HPDE6-E6E7 (cell line): ENCODE results near the gene STAC3.
A peak's percentile ranks its signal among the peaks of the same experiment; 100 is the strongest.

Experiments
- DNase-seq: peaks from one replicate; pipeline ENCODE4 v3.0.0; 2011; ENCODE audit warnings: missing footprints; ENCODE audit errors: extremely low spot score

The STAC3 gene

GRCh38 chr12:57223191-57224165, 27.5 kb downstream of the STAC3 start:
- no peak for DNase-seq

DNA sequence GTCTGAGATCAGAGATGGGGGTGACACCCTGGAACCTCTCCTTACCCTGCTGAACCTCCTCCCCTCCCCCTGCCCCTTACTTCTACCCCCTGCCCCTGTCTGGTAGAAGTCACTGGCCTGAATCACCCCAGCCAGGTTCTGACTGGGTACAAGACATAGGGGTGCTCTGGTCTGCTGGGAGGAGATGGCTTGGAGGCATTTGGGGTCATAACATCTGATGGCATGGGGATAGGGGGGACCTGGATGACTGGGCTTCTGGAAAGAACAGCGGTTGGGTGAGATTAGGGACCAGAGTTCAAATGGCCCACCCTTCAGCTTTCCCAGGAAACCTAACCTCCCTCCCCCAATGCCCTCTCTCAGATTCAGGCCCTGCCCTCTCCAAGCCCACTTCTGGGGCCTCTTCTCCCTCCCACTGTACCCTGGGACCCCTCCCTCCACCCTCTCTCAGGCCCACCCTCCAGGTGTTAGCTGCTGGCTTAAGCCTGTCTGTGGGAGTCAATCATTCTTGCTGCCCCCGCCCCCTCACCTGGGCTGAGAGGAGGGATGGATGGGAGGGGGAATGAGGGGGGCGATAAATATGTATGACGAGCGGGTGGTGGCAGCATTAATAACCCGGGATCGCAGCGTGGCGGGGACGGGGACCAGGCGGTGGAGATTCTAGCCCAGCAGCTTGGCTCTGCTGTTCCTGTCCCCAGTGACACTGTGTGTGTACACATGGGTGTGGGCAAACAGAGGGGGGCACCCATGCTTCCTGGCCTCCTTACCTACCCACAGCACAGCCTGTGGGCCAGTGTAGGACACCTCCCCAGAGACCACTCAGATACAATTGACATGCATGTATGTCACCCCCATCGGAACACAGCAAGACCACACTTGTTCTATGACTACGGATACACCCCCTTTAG, 28.4 kb downstream of the STAC3 start:
- no peak for DNase-seq

GRCh38 chr12:57221169-57221917, 29.6 kb downstream of the STAC3 start:
- DNase-seq: no peak

DNA sequence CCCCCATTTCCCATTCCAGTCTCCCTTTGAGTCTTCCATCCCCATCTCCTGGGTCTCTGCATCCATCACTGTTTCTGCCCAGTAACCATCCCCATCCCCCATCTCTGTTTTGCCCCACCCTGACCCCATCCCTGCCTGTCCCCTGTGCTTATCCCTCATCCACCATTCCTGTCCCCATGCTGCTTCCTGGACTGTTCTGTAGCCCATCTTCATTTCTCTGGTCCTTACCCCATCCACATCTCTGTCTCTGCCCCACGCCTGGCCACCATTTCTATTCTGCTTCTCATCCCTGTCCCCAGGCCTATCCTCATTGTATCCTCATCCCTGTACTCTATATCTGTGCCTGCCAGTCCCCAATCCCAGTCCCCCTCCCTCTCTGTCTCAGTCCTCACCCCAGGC, 30.2 kb downstream of the STAC3 start:
- DNase-seq: no peak

DNA sequence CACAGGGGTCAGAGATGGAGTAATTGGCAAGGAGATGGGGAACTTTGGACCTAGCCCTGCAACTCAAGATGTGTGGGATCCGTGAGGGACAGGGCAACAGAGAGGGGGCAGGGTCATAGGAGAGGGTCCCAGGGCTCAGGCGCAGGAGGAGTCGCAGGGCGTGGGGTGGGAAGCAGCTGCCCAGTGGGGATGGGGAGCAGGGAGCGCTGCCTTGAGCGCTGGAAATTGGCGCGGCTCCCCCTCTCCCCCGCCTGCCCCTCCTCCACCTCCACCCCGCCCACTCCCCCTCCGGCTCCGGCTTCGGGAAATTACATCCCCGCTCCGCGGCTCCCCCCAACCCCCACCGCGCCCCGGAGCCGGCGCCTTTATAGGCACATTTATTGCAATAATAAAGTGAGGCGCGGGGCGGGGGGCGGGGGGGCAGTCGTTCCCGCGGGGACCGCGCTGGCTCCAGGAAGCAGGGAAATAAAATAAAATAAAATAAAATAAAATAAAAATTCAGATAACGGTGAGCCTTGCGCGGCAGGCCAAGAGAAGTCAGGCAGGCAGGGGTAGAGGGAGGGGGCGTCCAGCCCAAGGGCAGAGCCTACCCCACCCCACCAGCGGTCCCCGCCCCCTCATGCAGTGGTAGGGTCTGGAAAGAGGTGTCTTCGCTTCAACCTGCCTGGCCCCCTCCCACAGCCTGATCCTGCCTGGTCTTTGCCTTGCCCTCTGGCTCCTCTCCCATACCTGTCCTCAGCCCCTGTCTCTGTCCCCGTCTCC, 30.8 kb downstream of the STAC3 start:
- no peak for DNase-seq

DNA sequence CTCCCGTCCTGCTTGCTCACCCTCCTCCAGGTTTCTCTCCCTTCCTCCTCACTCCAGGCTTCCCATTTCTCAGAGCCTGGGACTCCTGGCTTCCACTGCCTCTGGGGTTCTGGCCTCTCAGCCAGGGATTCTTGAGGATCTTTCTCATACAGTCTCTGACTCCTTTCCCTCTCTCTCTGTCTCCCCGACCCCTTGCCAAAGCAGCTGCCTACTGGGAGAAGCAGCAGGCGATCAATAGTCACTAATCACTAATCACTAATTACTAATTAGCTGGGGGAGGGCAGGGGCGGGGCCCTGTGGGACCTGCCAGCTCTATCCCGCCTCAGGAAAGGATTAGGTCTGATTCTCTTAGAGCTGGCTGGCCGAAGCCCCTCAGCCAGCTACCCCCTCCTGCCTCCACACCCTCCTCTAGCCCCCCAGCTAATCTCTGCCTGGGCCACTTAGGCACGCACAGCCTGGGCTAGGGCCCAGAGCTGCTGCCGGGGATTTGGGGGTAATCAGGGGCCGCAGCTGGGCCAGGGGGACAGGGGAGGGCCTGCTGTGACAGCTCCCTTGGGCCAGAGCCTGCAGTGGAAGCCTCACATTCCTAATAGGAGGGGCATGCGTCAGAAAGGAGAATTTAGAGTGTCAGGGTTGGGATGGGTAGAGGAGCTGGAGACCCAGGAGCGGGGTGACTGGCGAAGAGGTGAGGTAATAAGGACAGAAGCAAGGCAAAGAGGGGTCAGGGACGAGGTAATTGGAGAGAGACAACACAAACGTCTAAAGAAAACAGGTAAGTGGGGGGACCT, 31.6 kb downstream of the STAC3 start:
- DNase-seq: no peak

DNA sequence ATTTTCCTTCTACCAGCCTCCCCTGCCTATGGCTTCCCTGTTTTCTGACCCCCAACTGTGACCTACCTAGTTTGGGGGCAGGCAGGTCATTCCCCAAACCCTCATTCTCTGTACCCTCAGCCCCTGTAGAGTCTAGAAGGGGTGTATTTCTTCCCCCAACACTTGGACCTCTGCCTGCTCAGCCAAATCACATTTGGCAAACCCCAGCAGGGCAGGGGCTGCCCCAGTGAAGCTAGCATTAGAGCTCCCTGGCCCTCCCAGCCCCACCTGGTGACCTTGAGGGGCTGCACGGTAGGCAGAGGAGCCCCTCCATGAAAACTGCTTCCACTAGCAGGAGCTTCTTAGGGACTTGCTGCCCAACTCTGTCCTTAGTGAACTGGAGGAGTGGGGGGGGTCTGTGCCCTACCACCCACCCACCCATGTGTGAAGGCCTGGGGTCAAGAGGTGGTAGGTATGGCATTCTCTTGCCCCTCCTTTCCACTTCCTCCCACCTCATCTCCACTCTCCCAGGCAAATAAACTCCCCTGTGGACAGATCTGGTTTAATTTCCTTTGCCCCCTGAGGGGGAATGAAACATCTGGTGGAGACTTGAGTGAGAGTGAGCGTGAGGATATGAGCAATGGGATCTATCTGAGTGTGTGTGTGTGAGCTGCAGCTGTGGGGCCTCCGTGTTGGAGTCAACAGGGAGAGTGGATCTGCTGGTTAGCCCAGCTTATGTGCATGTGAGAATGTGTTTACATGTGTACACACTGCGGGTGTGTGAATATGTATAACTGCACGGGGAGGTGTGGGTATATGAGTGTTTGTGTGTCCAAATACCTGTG, 32.7 kb downstream of the STAC3 start:
- no peak for DNase-seq

DNA sequence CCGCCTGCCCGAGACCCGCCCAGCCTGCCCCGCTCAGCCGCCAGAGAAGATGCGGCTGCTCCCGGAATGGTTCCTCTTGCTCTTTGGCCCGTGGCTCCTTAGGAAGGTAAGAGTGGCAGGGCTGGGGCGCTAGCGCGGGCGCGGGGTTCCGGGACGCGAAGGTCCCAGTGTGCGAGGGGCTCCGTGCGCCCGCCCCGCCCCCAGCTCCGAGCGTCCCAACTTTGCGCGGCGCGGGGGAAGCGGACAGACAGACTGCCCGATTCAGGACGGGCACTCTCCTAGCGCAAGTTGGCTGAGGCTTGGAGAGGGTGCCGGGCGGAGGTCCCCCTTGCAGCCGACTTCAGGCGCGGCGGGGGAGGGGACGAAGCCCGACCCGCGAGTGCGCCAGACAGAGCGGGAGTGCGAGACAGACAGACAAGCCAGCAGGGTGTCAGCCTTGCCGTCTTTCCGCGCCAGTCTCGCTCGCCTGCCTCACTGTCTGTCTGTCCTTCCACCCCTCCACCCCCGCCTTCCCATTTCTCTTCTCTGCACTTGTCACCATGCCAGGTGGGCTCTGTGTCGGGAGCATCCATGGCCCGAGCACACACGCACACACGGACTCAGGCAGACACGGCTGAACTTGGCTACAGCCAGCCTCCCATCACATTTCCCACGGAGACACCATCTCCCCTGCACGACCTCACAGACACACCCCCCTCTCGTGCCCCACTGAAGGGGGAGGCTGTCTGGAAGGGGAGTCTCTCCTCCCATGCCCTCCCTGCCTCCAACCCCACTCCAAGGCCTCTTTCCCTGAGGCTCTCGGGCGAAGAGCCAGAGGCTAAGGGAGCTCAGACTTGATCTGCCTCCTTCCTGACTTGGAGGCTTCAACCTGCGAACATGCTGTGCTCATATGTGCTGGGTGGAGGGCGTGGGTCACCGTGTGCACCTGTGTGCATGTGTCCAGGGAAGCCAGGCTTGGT, 33.8 kb downstream of the STAC3 start:
- no peak for DNase-seq

GRCh38 chr12:57216014-57216911, 34.7 kb downstream of the STAC3 start, which contains the start of gene NXPH4:
NXPH4 (plus strand) TSS chr12:57216794; CDS start chr12:57216970, 176 bp downstream.
- no peak for DNase-seq

- no peak for DNase-seq
Observed at GRCh38 chr12:57215668-57216013, 35.3 kb downstream of the STAC3 start.

- DNase-seq: no peak
Observed at GRCh38 chr12:57215065-57215464, 35.9 kb downstream of the STAC3 start.

DNA sequence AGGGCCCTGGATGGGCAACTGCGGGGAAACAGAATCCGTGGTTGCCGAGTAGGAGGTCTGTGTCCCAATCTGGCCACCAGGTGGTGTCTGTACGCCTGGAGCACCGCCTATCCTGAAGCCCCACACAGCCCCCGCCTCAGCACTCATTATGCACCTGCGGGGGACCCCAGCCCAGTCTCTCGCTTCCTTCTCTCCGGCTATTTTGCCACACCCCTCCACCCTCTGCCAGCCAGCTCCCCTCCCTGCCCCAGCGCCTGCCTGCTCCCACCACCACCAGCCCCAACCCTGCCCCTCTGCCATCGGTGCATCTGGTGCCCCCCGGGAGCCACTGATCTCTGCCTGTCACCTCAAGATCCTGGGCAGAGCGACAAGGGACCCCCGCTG, 36.6 kb downstream of the STAC3 start:
- DNase-seq: no peak

- no peak for DNase-seq
Observed at GRCh38 chr12:57213763-57214397, 37.1 kb downstream of the STAC3 start.

DNA sequence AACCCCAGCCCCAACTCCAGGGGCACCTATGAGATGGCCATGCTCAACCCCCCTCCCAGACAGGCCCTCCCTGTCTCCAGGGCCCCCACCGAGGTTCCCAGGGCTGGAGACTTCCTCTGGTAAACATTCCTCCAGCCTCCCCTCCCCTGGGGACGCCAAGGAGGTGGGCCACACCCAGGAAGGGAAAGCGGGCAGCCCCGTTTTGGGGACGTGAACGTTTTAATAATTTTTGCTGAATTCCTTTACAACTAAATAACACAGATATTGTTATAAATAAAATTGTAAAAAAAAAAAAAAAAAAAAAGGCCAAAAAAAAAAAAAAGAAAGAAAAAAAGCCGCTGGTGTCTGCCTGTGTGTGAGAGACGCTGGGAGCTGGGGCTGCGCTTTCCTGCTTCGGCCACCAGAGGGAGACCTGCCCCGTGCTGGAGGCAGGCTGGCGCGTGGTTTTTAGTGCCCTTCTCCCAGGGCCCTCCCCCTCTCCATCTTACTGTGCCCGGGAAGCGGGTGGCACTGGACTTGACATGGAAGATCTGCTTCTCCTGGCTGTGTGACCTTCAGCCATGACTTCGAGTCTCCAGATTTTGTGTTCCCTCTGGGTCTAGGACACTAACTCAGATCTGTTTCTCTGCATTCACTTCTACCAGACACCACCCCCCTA, 37.8 kb downstream of the STAC3 start:
- DNase-seq: peak; percentile 89

GRCh38 chr12:57212701-57213057, 38.3 kb downstream of the STAC3 start:
- DNase-seq: no peak
